ENCODE data around the gene GRM3.
"Not testable (repeated sequence)": the region's sequence is repeated elsewhere in the genome, so short reads cannot be mapped to it uniquely, and the experiment has no call there.

GRM3 gene

GRCh38 chr7:86643561-86644281 is at the start of gene GRM3:
GRM3 (plus strand) TSS chr7:86643909; CDS start chr7:86765146, 121,237 bp downstream.
- in situ Hi-C loops (cut with HindIII; ENCODE audit: low sequenced_read_pairs), result no loop called here

GRCh38 chr7:86598311-86598710 is 45.4 kb upstream of the GRM3 start:
- in situ Hi-C loops (cut with HindIII; ENCODE audit: low sequenced_read_pairs), result no loop called here

- in situ Hi-C loops (cut with HindIII; ENCODE audit: low sequenced_read_pairs), result no loop called here
These were observed 45.0 kb upstream of the GRM3 start for GRCh38 chr7:86598721-86599120.

- in situ Hi-C loops (cut with HindIII; ENCODE audit: low sequenced_read_pairs), result no loop called here
These were observed 43.0 kb upstream of the GRM3 start for GRCh38 chr7:86600506-86601290.

- in situ Hi-C loops (cut with HindIII; ENCODE audit: low sequenced_read_pairs), result not testable (repeated sequence)
These were observed 28.0 kb upstream of the GRM3 start for GRCh38 chr7:86615711-86616110.

GRCh38 chr7:86644282-86645224 is 844 bp downstream of the GRM3 start:
- in situ Hi-C loops (cut with HindIII; ENCODE audit: low sequenced_read_pairs), result no loop called here

GRCh38 chr7:86645225-86645608 is 1.5 kb downstream of the GRM3 start:
- in situ Hi-C loops (cut with HindIII; ENCODE audit: low sequenced_read_pairs), result no loop called here

- in situ Hi-C loops (cut with HindIII; ENCODE audit: low sequenced_read_pairs), result no loop called here
These were observed 2.1 kb downstream of the GRM3 start for GRCh38 chr7:86645676-86646276.

- in situ Hi-C loops (cut with HindIII; ENCODE audit: low sequenced_read_pairs), result no loop called here
These were observed 3.8 kb downstream of the GRM3 start for GRCh38 chr7:86647385-86648094.

GRCh38 chr7:86648169-86648568 is 4.5 kb downstream of the GRM3 start:
- in situ Hi-C loops (cut with HindIII; ENCODE audit: low sequenced_read_pairs), result no loop called here

- in situ Hi-C loops (cut with HindIII; ENCODE audit: low sequenced_read_pairs), result no loop called here
These were observed 10.4 kb downstream of the GRM3 start for GRCh38 chr7:86653919-86654659.

GRCh38 chr7:86657948-86658347 is 14.2 kb downstream of the GRM3 start:
- in situ Hi-C loops (cut with HindIII; ENCODE audit: low sequenced_read_pairs), result no loop called here

- in situ Hi-C loops (cut with HindIII; ENCODE audit: low sequenced_read_pairs), result no loop called here
These were observed 17.3 kb downstream of the GRM3 start for GRCh38 chr7:86660950-86661462.

GRCh38 chr7:86664486-86664885 is 20.8 kb downstream of the GRM3 start:
- in situ Hi-C loops (cut with HindIII; ENCODE audit: low sequenced_read_pairs), result no loop called here

GRCh38 chr7:86664991-86665390 is 21.3 kb downstream of the GRM3 start:
- in situ Hi-C loops (cut with HindIII; ENCODE audit: low sequenced_read_pairs), result no loop called here

- in situ Hi-C loops (cut with HindIII; ENCODE audit: low sequenced_read_pairs), result no loop called here
These were observed 22.0 kb downstream of the GRM3 start for GRCh38 chr7:86665669-86666068.

GRCh38 chr7:86667732-86668131 is 24.0 kb downstream of the GRM3 start:
- in situ Hi-C loops (cut with HindIII; ENCODE audit: low sequenced_read_pairs), result no loop called here

GRCh38 chr7:86668315-86668714 is 24.6 kb downstream of the GRM3 start:
- in situ Hi-C loops (cut with HindIII; ENCODE audit: low sequenced_read_pairs), result no loop called here

GRCh38 chr7:86687831-86688230 is 44.1 kb downstream of the GRM3 start:
- in situ Hi-C loops (cut with HindIII; ENCODE audit: low sequenced_read_pairs), result no loop called here
